ENCODE results near the gene TRAF4. TPM values are rescaled to one million over a fixed set of nuclear protein-coding genes. Genes with fewer than 3 reads are reported as not detected.

The TRAF4 gene
- total and polyA plus RNA-seq, 9 of the 15 experiments (the other 6 are each of a cell fraction or from before 2014, with no cell fraction given), result 2.4 to 147 (median 72.4) TPM

- TF ChIP-seq ZNF395 (CRISPR knock-in tag; IDR thresholded peaks at IDR 0.05) (peak; percentile 95), YY1 (IDR thresholded peaks at IDR 0.05; ENCODE audit: borderline replicate concordance in 1 of 3, control insufficient read depth in 1 of 3, extremely low read depth in 1 of 3, insufficient read depth in 3 of 3, insufficient read length in 1 of 3, insufficient replicate concordance in 2 of 3, low read depth in 1 of 3, low read length in 2 of 3) (peak in 1 of 3 experiments; percentile 22), SIN3A (IDR thresholded peaks at IDR 0.05; ENCODE audit: borderline replicate concordance in 2 of 2, control insufficient read depth in 1 of 2, low read depth in 2 of 2, low read length in 2 of 2) (peak in 1 of 2 experiments; percentile 48; a peak in 1 of 4 replicates), ZNF668 (CRISPR knock-in tag; IDR thresholded peaks at IDR 0.05) (no peak), FUS (optimal IDR thresholded peaks at IDR 0.05; ENCODE audit: low read depth, low read length) (no peak), ZNF639 (CRISPR knock-in tag; conservative IDR thresholded peaks at IDR 0.05 in 1 of 2, IDR thresholded peaks at IDR 0.05 in 1 of 2) (peak in 1 of 2 experiments; percentile 73; a peak in 1 of 4 replicates), HMG20B (CRISPR knock-in tag; IDR thresholded peaks at IDR 0.05) (no peak), RFX1 (IDR thresholded peaks at IDR 0.05) (peak; percentile 98), CREB1 (IDR thresholded peaks at IDR 0.05) (no peak), CREB1 (CRISPR knock-in tag; IDR thresholded peaks at IDR 0.05) (no peak), SMAD4 (CRISPR knock-in tag; conservative IDR thresholded peaks at IDR 0.05) (peak; percentile 64; the same call in 1 of the 2 replicates), CBX2 (IDR thresholded peaks at IDR 0.05; ENCODE audit: insufficient read depth, low read length, poor library complexity, severe bottlenecking) (no peak)
- TF ChIP-seq, protein P1, sequence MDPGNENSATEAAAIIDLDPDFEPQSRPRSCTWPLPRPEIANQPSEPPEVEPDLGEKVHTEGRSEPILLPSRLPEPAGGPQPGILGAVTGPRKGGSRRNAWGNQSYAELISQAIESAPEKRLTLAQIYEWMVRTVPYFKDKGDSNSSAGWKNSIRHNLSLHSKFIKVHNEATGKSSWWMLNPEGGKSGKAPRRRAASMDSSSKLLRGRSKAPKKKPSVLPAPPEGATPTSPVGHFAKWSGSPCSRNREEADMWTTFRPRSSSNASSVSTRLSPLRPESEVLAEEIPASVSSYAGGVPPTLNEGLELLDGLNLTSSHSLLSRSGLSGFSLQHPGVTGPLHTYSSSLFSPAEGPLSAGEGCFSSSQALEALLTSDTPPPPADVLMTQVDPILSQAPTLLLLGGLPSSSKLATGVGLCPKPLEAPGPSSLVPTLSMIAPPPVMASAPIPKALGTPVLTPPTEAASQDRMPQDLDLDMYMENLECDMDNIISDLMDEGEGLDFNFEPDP (CRISPR knock-in tag; IDR thresholded peaks at IDR 0.05), result no peak
- TF ChIP-seq, protein P2, sequence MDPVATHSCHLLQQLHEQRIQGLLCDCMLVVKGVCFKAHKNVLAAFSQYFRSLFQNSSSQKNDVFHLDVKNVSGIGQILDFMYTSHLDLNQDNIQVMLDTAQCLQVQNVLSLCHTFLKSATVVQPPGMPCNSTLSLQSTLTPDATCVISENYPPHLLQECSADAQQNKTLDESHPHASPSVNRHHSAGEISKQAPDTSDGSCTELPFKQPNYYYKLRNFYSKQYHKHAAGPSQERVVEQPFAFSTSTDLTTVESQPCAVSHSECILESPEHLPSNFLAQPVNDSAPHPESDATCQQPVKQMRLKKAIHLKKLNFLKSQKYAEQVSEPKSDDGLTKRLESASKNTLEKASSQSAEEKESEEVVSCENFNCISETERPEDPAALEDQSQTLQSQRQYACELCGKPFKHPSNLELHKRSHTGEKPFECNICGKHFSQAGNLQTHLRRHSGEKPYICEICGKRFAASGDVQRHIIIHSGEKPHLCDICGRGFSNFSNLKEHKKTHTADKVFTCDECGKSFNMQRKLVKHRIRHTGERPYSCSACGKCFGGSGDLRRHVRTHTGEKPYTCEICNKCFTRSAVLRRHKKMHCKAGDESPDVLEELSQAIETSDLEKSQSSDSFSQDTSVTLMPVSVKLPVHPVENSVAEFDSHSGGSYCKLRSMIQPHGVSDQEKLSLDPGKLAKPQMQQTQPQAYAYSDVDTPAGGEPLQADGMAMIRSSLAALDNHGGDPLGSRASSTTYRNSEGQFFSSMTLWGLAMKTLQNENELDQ (CRISPR knock-in tag; IDR thresholded peaks at IDR 0.05; ENCODE audit: borderline replicate concordance), result no peak
- TF ChIP-seq, protein P3, sequence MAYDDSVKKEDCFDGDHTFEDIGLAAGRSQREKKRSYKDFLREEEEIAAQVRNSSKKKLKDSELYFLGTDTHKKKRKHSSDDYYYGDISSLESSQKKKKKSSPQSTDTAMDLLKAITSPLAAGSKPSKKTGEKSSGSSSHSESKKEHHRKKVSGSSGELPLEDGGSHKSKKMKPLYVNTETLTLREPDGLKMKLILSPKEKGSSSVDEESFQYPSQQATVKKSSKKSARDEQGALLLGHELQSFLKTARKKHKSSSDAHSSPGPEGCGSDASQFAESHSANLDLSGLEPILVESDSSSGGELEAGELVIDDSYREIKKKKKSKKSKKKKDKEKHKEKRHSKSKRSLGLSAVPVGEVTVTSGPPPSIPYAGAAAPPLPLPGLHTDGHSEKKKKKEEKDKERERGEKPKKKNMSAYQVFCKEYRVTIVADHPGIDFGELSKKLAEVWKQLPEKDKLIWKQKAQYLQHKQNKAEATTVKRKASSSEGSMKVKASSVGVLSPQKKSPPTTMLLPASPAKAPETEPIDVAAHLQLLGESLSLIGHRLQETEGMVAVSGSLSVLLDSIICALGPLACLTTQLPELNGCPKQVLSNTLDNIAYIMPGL (CRISPR knock-in tag; IDR thresholded peaks at IDR 0.05), result no peak
These were observed 2.2 kb upstream of the TRAF4 start (continued) for GRCh38 chr17:28741358-28742349.

Measured in K562 (cell line).